Spleen (tissue), 11 donors: ENCODE results near the gene ZFC3H1. TPM values are rescaled to one million over a fixed set of nuclear protein-coding genes. Genes with fewer than 3 reads are reported as not detected.

ENCODE experiments used
- DNase-seq: peaks from one replicate; pipeline ENCODE4 v3.0.0-alpha.2; 2020
- H3K27ac ChIP-seq, 8 donors: fragments of 200-600 bp; sonication (generic) in 7 of 8; 1 replicate in 4 of 8; 2 replicates in 4 of 8; pipeline versions ENCODE4 v1.5.0 to v1.8.0; 2016 to 2021; ENCODE audit warnings: inconsistent platforms in 4 of 8, mild to moderate bottlenecking in 4 of 8, moderate library complexity in 1 of 8
- H3K27me3 ChIP-seq, 7 donors: fragments of 200-600 bp; sonication (generic) in 6 of 7; replicated peaks in 1 of 7; 1 replicate in 4 of 7; 2 replicates in 3 of 7; pipeline versions ENCODE4 v1.5.0 to v1.8.0; 2016 to 2021; ENCODE audit warnings: inconsistent platforms in 3 of 7, mild to moderate bottlenecking in 1 of 7
- H3K36me3 ChIP-seq, 6 donors: fragments of 200-600 bp; sonication (generic) in 5 of 6; 1 replicate in 4 of 6; 2 replicates in 2 of 6; pipeline versions ENCODE4 v1.5.0 to v1.8.0; 2016 to 2021; ENCODE audit warnings: inconsistent platforms in 2 of 6
- H3K4me1 ChIP-seq, 6 donors: fragments of 200-600 bp; sonication (generic) in 5 of 6; 1 replicate in 3 of 6; 2 replicates in 3 of 6; pipeline versions ENCODE4 v1.5.0 to v1.8.0; 2016 to 2021; ENCODE audit warnings: inconsistent platforms in 3 of 6
- H3K4me3 ChIP-seq, 8 donors: fragments of 200-600 bp; sonication (generic) in 7 of 8; 1 replicate in 4 of 8; 2 replicates in 4 of 8; pipeline versions ENCODE4 v1.5.0 to v1.8.0; 2016 to 2021; ENCODE audit warnings: inconsistent platforms in 4 of 8, mild to moderate bottlenecking in 4 of 8, moderate library complexity in 2 of 8
- H3K9me3 ChIP-seq, 8 donors: fragments of 200-600 bp; sonication (generic) in 7 of 8; 1 replicate in 4 of 8; 2 replicates in 4 of 8; pipeline versions ENCODE4 v1.5.0 to v1.8.0; 2016 to 2021; ENCODE audit warnings: inconsistent platforms in 4 of 8
- POLR2A ChIP-seq, 3 donors: fragments of 450-650 bp; IDR thresholded peaks; one replicate each; pipeline ENCODE4 v1.5.1; 2017; ENCODE audit warnings: antibody characterized with exemption in 3 of 3, mild to moderate bottlenecking in 1 of 3
- POLR2AphosphoS5 ChIP-seq, 3 donors: sonication (generic); formaldehyde crosslinking; IDR thresholded peaks; one replicate each; pipeline ENCODE4 v1.5.1; 2017; ENCODE audit warnings: antibody characterized with exemption in 3 of 3
- WGBS, 5 donors: extraction: QIAGEN DNeasy Blood & Tissue Kit in 3 of 5; methylation state at CpG; one replicate each; pipeline versions ENCODE4 v1.1.5 to v1.1.7; 2013 to 2018; 5-methylcytosine and 5-hydroxymethylcytosine counted together
- intact Hi-C: fragments of 100-400 bp; cut with DNase I; formaldehyde crosslinking; loops from one replicate; pipeline ENCODE4 v1.15.0; 2023; ENCODE audit warnings: low total_unique reads
- polyA plus RNA-seq, 3 donors: library from polyadenylated mRNA; stranded (reverse); fragments of 200-250 nt; gene quantifications; one replicate each; pipeline ENCODE4 v1.2.1, GENCODE V29; 2013
- total RNA-seq, 7 donors: library from RNA; depleted of rRNA in 3 of 7; stranded (reverse); fragments of >200 nt in 3 of 7; fragmentation: NEBNext Ultra II Directional in 4 of 7; extraction: Animal tissue kit (Norgen Biotek cat#: 25700) in 4 of 7; gene quantifications; one replicate each; pipeline versions ENCODE4 v1.1.0 to v1.2.1, GENCODE V29; 2016 to 2021
- TF ChIP-seq, protein P1 (sequence below), 11 experiments: fragments of 200-600 bp in 7 of 11; fragments of 450-650 bp in 4 of 11; sonication (generic) in 4 of 11; IDR thresholded peaks in 8 of 11; conservative IDR thresholded peaks in 3 of 11; 1 replicate in 7 of 11; 2 replicates in 4 of 11; pipeline versions ENCODE4 v1.4.0 to v1.8.0; 2016 to 2021; ENCODE audit warnings: antibody characterized with exemption in 11 of 11, inconsistent platforms in 4 of 11, mild to moderate bottlenecking in 1 of 11
- donor health status: healthy with polysubstance abuse.
- donor health status: DM: no; HTN: no; CAD: no; lungs with moderate emphysema.
- donor health status: DM: no; HTN: no; CAD: no.
- donor health status: Bipolar disorder and iron deficiency.
- donor health status: healthy.
- donor health status: DM: no; HTN: no; CAD: no.
- donor health status: DM: yes; HTN: yes; CAD: no.

Gene ZFC3H1
- total and polyA plus RNA-seq, 10 donors = 21.4 to 139 (median 77.8) TPM

DNA sequence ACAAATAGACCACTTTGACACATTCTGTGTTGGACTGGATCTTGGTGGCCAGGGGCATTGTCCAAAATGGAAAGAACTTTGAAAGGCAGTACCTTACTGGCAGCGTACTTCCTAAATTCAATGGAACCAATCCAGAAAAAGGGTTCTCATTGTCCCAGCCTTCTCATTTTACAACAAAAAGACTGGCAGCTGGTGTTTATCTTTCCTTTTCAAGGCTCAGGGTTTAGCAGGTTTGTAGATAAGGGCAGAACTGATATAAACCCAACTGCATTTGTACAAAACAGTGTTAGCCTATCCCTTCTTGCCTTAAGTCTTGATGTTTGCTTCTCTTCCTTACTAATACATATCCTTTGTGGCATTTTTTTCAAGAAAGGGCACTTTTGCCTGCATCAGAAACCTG, 8.2 kb upstream of the ZFC3H1 start:
- H3K36me3 ChIP-seq = peaks cover 0 to 1% (median 0%) of the 10 kb centered on the region in 6 donors
- TF ChIP-seq POLR2AphosphoS5 (IDR thresholded peaks at IDR 0.05) (no peak), POLR2A (IDR thresholded peaks at IDR 0.05) (no peak)
- TF ChIP-seq, protein P1, sequence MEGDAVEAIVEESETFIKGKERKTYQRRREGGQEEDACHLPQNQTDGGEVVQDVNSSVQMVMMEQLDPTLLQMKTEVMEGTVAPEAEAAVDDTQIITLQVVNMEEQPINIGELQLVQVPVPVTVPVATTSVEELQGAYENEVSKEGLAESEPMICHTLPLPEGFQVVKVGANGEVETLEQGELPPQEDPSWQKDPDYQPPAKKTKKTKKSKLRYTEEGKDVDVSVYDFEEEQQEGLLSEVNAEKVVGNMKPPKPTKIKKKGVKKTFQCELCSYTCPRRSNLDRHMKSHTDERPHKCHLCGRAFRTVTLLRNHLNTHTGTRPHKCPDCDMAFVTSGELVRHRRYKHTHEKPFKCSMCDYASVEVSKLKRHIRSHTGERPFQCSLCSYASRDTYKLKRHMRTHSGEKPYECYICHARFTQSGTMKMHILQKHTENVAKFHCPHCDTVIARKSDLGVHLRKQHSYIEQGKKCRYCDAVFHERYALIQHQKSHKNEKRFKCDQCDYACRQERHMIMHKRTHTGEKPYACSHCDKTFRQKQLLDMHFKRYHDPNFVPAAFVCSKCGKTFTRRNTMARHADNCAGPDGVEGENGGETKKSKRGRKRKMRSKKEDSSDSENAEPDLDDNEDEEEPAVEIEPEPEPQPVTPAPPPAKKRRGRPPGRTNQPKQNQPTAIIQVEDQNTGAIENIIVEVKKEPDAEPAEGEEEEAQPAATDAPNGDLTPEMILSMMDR (IDR thresholded peaks at IDR 0.05 in 8 of 11, conservative IDR thresholded peaks at IDR 0.05 in 3 of 11) = no peak
- H3K9me3 ChIP-seq = no peaks in the 10 kb centered on the region
- H3K27me3 ChIP-seq = no peaks in the 10 kb centered on the region
- intact Hi-C loops = no loop called here
- 81 to 100% (median 94%) methylated on average over 1 of the region's 1 CpG for WGBS, 5 donors
- H3K4me3 ChIP-seq = no peak overlapping the region
- no peak overlapping the region for H3K27ac ChIP-seq
- no peak for DNase-seq
- H3K4me1 ChIP-seq = no peaks in the 10 kb centered on the region

DNA sequence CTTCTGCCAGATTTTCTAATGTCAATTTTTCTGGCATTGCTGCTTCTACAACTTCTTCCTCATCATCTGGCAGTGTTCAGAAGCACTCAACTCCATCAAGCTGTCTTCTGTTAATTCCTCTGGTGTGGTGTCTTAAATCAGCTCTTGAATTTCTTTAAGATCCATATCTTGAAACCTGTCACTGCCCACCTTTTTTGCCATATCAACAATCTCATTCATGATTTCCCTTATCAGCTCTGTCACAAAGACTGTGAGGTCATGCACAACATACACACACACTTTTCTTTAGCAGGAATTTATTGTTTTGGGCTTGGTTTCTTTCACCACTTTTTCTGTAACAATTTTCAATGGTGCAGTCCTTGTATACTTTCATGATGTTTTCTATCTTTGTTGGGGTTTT, 7.7 kb upstream of the ZFC3H1 start:
- no peaks in the 10 kb centered on the region for H3K36me3 ChIP-seq
- no peak overlapping the region for H3K4me3 ChIP-seq
- no peaks in the 10 kb centered on the region for H3K9me3 ChIP-seq
- peaks cover 0 to 4% (median 0%) of the 10 kb centered on the region in 6 donors for H3K4me1 ChIP-seq
- H3K27me3 ChIP-seq = no peaks in the 10 kb centered on the region
- no peak overlapping the region for H3K27ac ChIP-seq
- DNase-seq = no peak
- intact Hi-C loops = no loop called here
- TF ChIP-seq POLR2AphosphoS5 (IDR thresholded peaks at IDR 0.05) (no peak), POLR2A (IDR thresholded peaks at IDR 0.05) (no peak)
- TF ChIP-seq, protein P1 (IDR thresholded peaks at IDR 0.05 in 8 of 11, conservative IDR thresholded peaks at IDR 0.05 in 3 of 11) = no peak

DNA sequence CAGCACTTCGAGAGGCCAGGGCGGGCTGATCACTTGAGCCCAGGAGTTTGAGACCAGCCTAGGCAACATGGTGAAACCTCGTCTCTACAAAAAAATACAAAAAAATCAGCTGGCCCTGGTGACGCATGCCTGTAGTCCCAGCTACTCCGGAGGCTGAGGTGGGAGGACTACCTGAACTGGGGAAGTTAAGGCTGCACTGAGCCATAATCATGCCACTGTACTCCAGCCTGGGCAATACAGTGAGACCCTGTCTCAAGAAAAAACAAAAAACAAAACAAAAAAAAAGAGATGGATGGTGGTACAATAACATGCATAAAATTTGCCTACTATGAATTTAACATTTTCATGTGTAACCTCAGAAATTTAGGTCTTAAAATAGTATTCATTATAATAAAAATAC, 2.6 kb upstream of the ZFC3H1 start:
- peaks cover 0 to 2% (median 0%) of the 10 kb centered on the region in 6 donors for H3K36me3 ChIP-seq
- DNase-seq = no peak
- H3K27me3 ChIP-seq = no peaks in the 10 kb centered on the region
- no peak overlapping the region for H3K4me3 ChIP-seq
- 90 to 99% (median 98%) methylated on average over 5 of the region's 5 CpGs for WGBS, 5 donors
- peaks cover 14 to 36% (median 28%) of the 10 kb centered on the region in 6 donors for H3K4me1 ChIP-seq
- intact Hi-C loops = no loop called here
- H3K27ac ChIP-seq = peak overlapping the region in 1 of 8 donors; percentile 99
- TF ChIP-seq, protein P1 (IDR thresholded peaks at IDR 0.05 in 8 of 11, conservative IDR thresholded peaks at IDR 0.05 in 3 of 11) = no peak
- TF ChIP-seq POLR2A (IDR thresholded peaks at IDR 0.05) = no peak
- no peak for TF ChIP-seq POLR2AphosphoS5 (IDR thresholded peaks at IDR 0.05)
- no peaks in the 10 kb centered on the region for H3K9me3 ChIP-seq

DNA sequence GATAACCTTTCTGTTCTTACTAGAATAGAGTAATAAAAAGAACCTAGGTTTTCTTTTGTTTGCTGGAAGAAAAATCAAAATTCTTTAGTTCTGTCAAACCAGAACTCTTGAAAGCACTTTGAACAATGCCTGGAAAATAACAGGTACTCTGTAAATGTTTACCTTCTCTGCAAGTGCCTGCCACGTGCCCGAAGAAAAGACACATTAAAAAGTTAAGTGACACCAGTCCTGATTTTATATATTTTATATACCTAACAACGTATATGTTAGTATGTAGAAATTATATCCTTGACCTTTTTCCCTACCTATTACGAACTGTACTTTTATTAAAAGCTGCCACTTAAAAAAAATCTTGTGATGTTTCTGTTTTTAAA, 1.4 kb upstream of the ZFC3H1 start:
- Histone ChIP-seq H3K27me3 (no peaks in the 10 kb centered on the region), H3K36me3 (peaks cover 0 to 14% (median 2%) of the 10 kb centered on the region in 6 donors), H3K4me3 (peak overlapping the region; percentile 62 to 93 (median 84)), H3K27ac (peak overlapping the region in 7 of 8 donors; percentile 97 to 99 (median 99)), H3K9me3 (no peaks in the 10 kb centered on the region), H3K4me1 (peaks cover 20 to 47% (median 39%) of the 10 kb centered on the region in 6 donors)
- DNase-seq = no peak
- no peak for TF ChIP-seq POLR2A (IDR thresholded peaks at IDR 0.05)
- TF ChIP-seq, protein P1 (IDR thresholded peaks at IDR 0.05 in 8 of 11, conservative IDR thresholded peaks at IDR 0.05 in 3 of 11) = no peak
- 11 to 23% (median 16%) methylated on average over 4 of the region's 4 CpGs for WGBS, 5 donors
- intact Hi-C loops = no loop called here
